HG03460 (cell line): Measurements from ENCODE around the gene SCN2A.
A peak's percentile ranks its signal among the peaks of the same experiment; 100 is the strongest.

Experiments used
- ATAC-seq: cut with Tn5 transposase; IDR thresholded peaks from one replicate; pipeline ENCODE4 v1.9.1; 2021; ENCODE audit not compliant: unreplicated experiment

The SCN2A gene

DNA sequence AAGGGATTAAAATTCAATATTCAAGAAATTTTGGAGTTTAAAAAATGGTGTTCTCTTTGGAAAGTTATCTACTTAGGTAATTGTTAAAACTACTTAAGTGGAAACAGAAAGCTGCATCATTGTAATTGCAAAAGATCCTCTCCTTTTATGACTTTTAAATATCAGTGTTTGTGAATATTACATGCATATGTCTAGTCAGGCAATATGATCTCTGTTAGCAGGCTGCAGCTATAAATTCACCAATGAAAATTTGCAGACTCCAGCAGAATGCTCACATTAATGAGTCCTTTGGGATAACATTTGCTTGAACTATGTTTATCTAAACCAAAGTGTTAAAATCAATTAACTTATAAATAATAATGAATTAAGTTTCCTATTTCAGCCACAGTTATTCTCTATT is 171.1 kb downstream of the SCN2A start:
- no peak for ATAC-seq

DNA sequence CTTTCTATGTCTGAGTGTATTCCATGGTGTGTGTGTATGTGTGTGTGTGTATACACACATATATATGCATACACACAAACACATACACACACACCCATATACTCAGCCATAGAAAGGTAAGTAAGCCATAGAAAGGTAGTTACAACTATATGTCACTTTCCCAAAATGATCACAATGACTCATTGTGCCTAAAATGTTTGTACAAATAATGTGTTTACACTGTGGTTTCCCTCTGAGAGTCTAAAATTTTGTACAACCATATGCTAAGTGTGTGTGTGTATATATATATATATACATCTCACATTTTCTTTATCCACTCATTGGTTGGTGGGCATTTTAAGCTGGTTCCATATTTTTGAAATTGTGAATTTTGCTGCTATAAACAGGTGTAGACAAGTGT is 175.0 kb downstream of the SCN2A start:
- ATAC-seq: no peak

DNA sequence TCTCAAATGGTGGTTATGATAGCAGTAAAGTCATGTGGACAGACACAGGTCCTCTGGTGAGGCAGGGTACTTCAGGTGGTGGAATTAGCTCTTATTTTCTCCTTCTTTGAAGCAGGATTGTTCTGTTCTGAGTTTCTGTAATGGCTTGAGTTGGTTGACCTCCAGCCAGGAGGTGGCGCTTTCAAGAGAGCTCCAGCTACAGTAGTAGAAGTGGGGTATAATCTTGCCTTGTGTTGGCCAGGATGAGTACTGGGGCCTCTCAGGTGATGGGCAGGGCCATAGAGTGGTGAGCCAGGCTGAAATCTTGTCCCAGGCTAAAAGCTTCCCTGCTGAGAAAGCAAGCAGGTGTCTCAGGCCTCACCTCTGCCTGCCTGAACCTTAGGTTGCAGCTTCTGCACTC is 177.8 kb downstream of the SCN2A start:
- no peak for ATAC-seq

DNA sequence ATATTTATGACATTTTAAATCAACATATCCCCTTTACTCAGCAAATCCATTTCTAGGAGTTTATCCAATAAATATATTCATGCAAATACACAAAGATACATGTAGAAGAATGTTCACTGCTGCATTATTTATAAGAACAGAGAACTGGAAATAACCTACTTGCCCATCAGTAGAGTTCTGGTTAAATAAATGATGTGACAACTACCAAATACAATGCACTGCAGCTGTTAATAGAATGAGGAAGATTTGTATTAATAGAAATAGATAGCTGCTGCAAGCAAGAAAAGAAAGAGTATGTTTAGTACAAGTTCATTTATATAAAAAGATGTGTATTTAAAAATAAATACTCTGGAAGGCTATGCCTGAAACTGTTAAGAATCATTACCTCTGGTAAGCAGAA is 181.0 kb downstream of the SCN2A start:
- ATAC-seq: no peak

DNA sequence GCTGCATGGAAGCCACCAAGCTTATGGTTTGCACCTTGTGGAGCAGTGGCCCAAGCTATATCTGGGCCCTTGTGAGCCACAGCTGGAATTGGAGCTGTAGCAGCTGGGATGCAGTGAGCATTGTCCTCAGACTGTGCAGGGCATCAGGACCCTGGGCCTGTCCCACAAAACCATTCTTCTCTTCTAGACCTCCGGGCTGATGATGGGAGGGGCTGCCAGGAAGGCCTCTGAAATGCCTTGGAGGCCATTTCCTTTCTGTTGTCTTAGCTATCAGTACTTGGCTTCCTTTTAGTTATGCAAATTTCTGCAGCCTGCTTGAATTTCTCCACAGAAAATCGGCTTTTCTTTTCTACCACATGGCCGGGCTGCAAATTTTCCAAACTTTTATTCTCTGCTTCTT is 183.9 kb downstream of the SCN2A start:
- no peak for ATAC-seq

DNA sequence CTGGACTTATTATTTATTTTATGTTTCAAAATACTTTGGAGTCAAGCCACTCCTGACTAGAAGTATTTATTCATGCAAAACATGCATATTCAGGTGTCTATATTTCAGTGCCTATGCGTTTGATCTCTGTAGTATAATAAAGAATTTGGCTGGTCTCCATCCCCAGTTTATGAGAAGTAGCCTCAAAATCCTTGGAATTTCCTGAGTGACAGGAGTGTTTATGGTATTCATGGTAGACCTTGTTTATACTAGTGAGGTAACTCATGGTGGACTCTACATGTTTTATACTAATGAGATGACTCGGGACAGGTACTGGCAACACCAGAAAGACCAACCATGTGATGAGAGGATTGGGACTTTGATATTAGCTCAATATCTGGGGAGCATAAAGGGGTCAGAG is 186.3 kb downstream of the SCN2A start:
- no peak for ATAC-seq

DNA sequence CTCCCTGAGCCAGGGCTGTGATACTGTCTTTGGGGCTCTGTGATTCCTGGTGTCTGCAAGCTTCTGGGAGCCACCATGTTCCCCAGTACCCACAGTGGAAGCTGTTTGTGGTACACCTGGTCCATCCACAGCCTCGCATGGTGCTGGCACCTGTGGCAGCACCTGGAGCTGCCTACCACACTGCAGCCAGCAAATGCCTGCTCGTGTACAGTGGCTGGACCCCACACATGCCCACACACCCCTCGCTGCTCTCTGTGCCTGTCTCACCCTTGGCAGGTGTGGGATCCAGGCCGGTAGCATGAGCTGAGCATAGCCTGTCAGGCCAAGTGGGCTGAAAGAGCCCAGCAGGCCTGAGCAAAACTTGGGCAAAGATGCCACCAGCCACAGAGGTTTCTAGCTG is 188.5 kb downstream of the SCN2A start:
- ATAC-seq: no peak

DNA sequence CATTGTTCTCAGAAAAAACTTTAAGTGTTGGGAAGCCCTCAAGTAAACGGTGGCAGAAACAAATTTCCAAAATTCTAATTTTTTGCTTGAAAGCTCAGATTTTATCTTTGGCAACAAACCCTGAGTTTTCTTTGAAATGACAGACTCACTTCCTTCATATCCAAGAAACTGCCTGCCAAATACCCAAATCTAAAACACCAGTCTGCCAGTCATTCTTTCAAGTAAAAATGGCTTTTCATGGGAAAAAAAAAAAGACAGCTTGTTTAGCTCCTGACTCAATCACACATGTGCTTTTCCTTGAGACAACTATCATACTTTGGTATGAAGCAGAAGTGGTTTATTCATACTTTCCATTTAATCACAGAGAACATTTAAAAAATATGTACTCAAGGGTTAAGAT is 189.7 kb downstream of the SCN2A start:
- ATAC-seq: no peak

DNA sequence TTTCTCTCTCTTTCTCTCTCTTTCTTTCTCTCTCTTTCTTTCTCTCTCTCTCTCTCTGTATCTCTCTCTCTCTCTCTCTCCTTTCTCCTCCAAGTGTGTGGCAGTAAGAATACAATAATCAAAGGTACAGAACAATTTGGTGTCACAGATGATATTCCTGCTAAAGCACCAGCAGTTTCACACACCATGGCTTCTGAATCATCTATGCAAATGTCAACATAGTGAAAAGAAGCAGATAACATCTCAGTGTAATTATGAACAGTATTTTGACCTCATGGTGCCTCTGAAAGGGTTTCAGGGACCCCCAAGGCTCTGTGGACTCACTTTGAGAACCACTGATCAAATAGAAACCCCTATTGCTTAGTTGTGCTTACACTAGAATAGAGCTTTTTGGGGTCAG is 191.8 kb downstream of the SCN2A start:
- ATAC-seq: no peak

DNA sequence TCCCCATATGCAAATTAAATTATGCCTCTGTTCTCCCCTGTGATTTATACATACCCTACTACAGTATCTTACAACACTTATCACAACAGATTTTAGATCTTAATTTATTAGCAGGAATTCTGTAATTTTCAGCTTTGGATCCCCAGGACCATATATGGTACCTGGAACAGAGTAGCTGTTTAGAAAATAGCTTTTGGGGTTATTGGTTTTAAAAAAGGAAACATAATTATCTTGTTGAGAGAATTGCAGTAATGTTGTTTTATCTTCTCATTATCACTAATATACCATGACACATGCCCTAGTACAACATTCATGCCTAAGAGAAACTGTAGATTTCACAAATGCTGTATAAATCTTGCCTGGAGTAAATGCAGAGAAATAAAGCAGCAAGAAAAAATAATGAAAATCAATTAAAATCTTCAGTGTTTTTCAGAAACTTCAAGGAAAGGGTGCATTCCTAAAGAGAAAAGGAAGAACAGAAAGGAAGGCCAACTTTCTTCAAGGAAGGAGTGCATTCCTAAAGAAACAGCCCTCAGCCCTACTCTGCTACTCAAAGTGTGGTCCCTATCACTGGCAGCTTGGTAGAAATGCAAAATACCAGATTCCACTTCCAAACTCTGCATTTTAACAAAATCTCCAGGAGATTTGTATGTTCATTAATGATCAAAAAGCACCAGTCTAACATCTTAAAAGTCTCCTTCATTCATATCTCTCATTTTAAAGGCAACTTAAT is 193.2 kb downstream of the SCN2A start:
- ATAC-seq: no peak

DNA sequence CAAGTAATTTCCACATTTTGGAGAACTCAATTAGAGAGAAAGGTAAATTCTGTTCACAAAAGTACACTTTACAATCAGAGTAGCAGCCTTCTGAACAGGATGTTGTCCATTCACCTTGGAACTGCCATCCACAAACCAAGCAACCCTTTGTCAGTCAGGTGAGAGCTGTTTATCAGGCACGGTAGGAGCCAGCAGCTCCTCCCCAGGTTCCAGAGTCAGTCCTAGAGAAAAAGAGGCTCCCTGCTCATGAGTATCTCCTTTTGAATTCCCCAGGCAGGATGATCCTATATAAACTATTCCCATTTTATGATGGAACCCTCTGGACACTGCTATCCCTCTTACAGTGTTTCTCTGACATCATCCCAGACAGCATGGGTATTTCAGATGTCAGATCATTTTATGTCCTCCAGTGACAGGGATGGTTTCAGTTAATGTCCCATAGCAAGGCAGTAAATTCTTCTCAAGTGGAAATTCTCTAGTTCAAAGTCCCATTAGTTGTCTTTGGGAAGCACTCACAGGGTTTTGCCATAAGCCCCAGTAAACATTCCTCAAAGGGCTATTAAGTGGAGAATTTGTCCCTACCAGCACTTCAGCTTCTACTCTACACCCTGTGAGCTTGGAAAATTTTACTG is 195.8 kb downstream of the SCN2A start:
- ATAC-seq: no peak

DNA sequence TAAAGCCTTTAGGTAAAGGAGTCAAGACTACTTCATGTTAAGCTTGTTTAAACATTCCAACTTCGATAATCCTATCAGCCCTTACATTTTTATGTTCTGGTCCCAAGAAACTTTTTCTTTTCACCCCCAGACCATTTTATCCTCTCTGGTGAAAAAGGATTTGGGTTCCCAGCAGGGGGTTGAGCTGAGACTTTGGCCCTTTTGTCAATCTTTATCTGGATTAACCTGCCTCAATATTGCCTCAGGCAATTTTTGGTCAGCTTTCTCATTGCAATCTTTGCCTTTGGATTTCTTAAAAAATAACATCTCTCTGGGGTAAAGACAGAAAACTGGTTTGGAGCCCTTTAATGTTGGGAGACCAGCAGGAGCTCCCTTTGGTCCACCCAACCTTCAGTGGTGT is 196.4 kb downstream of the SCN2A start:
- no peak for ATAC-seq

DNA sequence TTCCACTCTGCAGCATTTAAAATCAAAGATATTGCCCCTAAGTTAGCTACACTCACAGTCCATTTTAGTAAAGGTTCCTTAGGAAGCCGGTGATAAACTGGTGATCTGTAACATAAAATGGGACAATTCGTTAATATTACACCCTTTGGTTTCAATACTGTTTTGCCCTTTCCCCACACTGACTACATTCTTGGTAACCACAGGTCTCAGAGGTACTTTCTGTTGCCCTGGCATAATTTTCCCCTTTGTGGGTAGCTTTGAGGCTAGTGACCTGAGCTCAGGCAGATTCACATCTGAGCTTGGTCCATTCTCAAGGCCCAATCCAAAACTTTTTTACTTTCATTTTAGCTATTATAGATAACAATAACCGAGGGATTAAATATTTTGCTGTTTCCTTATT is 197.3 kb downstream of the SCN2A start:
- ATAC-seq: peak; percentile 75

DNA sequence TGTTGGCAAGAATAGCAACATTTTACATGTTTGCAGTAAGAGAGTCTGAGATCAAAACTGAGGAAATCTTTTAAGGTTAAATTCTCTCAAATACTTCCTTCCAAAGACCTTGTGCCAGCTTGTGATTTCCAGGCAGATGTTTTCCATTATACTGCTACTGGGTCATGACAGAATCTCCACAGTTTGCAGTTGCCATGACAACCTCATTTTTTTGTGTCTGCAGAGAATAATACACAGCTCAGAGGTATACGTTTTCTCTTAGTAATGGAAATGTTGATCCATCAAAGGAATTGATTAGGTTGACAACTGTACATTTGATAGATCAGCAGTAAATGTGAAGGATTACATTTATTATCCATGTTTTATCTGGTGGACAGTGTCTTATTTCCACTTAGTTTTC is 201.2 kb downstream of the SCN2A start:
- no peak for ATAC-seq
